ENCODE measurements around the gene NR1H3. TPM values are rescaled to one million over a fixed set of nuclear protein-coding genes. Genes with fewer than 3 reads are reported as not detected.
"Not testable (repeated sequence)": the region's sequence is repeated elsewhere in the genome, so short reads cannot be mapped to it uniquely, and the experiment has no call there.

Gene NR1H3
- polyA plus RNA-seq (2012; rRNA removed): 6.3 and 7.3 TPM in 2 replicates
- polyA plus RNA-seq (2012; cell fraction: cytosol; rRNA removed): 2.6 and 3.5 TPM in 2 replicates
- polyA plus RNA-seq (2012; cell fraction: nucleus; rRNA removed): 21.7 and 30.1 TPM in 2 replicates

- Histone ChIP-seq H2AFZ (ENCODE audit: low read depth) (0 out of 2 replicates have a peak within 1 kb of the TSS, but pooled peaks have one; percentile 46), H3K4me1 (ENCODE audit: control insufficient read depth in 1 of 2, insufficient read depth in 2 of 2, low read depth in 1 of 2, low read length in 1 of 2) (peaks cover 18 to 23% of the 10 kb centered on the region in 2 experiments; a peak in 2 of 4 replicates), H3K36me3 (replicated peaks in 1 of 2; ENCODE audit: control insufficient read depth in 1 of 2, insufficient read depth in 2 of 2, low read length in 1 of 2) (no peaks in the 10 kb centered on the region), H3F3A (replicated peaks; ENCODE audit: insufficient read depth) (no peaks in the 10 kb centered on the region), H3K4me3 (ENCODE audit: low read depth in 2 of 2, low read length in 1 of 2) (no peak within 1 kb of the TSS), H4K20me1 (ENCODE audit: insufficient read depth) (no peaks in the 10 kb centered on the region), H3K27me3 (ENCODE audit: insufficient read depth) (no peaks in the 10 kb centered on the region), H3K79me2 (ENCODE audit: insufficient read depth) (no peaks in the 10 kb centered on the region), H3K4me2 (no peak within 1 kb of the TSS), H3K27ac (ENCODE audit: low read depth in 2 of 2, low read length in 1 of 2) (no peak within 1 kb of the TSS; a peak in 1 of 4 replicates), H3K9me3 (no peaks in the 10 kb centered on the region), H3K9me2 (no peaks in the 10 kb centered on the region), H3K9ac (no peak within 1 kb of the TSS)
- POLR2A ChIA-PET: interaction anchor here (0.9 kb wide), 1 partner anchor 70 kb away, joined by 3 read pairs; no protein-coding TSS in a partner anchor
- DNase-seq: peak; percentile 79
- 54% methylated on average over 13 of the region's 15 CpGs for WGBS (ENCODE audit: low lambda C conversion rate)
- CTCF ChIA-PET: interaction anchor here (0.6 to 5.8 kb wide), 19 partner anchors 9 to 341 kb away, joined by 3 to 78 read pairs (median 6); partner anchors contain the start of genes ACP2, ARFGAP2 and DDB2
- TF ChIP-seq POLR2AphosphoS5 (IDR thresholded peaks at IDR 0.05; ENCODE audit: low read depth, low read length) (no peak), FOXM1 (IDR thresholded peaks at IDR 0.05; ENCODE audit: low read depth) (no peak), SMC3 (IDR thresholded peaks at IDR 0.05; ENCODE audit: low read depth, low read length) (peak; percentile 46; the same call in 1 of the 2 replicates), NRF1 (IDR thresholded peaks at IDR 0.05; ENCODE audit: low read depth, low read length) (no peak), TCF12 (IDR thresholded peaks at IDR 0.05) (no peak), MAX (IDR thresholded peaks at IDR 0.05; ENCODE audit: low read depth) (no peak), EP300 (IDR thresholded peaks at IDR 0.05; ENCODE audit: borderline replicate concordance in 1 of 2, low read depth in 1 of 2, low read length in 1 of 2) (no peak), CTCF (IDR thresholded peaks at IDR 0.05) (peak; percentile 67), ZBTB33 (IDR thresholded peaks at IDR 0.05; ENCODE audit: borderline replicate concordance, low read depth) (no peak), RAD21 (IDR thresholded peaks at IDR 0.05; ENCODE audit: low read length) (peak; percentile 66)
Measured at GRCh38 chr11:47257517-47258316, at the start of gene NR1H3. NR1H3 (plus strand) TSS chr11:47257996; CDS start chr11:47259217, 1,221 bp downstream.

- 86% methylated on average over 13 of the region's 13 CpGs for WGBS (ENCODE audit: low lambda C conversion rate)
Measured at GRCh38 chr11:47208008-47208552, 49.7 kb upstream of the NR1H3 start.

More at GRCh38 chr11:47208008-47208552, 49.7 kb upstream of the NR1H3 start:
- H3K4me3 ChIP-seq (ENCODE audit: low read depth in 2 of 2, low read length in 1 of 2); POLR2A ChIA-PET; H3K9me2 ChIP-seq; H3K9me3 ChIP-seq; H4K20me1 ChIP-seq (ENCODE audit: insufficient read depth); H3K27ac ChIP-seq (ENCODE audit: low read depth in 2 of 2, low read length in 1 of 2); H3K79me2 ChIP-seq (ENCODE audit: insufficient read depth); H3K36me3 ChIP-seq (replicated peaks in 1 of 2; ENCODE audit: control insufficient read depth in 1 of 2, insufficient read depth in 2 of 2, low read length in 1 of 2); H3K4me2 ChIP-seq; H2AFZ ChIP-seq (ENCODE audit: low read depth); H3K27me3 ChIP-seq (ENCODE audit: insufficient read depth); H3K4me1 ChIP-seq (ENCODE audit: control insufficient read depth in 1 of 2, insufficient read depth in 2 of 2, low read depth in 1 of 2, low read length in 1 of 2); DNase-seq; H3K9ac ChIP-seq; H3F3A ChIP-seq (replicated peaks; ENCODE audit: insufficient read depth): not testable (repeated sequence)
- CTCF ChIA-PET: interaction anchor here (0.6 to 0.8 kb wide), 2 partner anchors 9 to 199 kb away, joined by 3 read pairs; no protein-coding TSS in a partner anchor

All from SK-N-SH (cell line).